GM23338 (cell line): Measurements from ENCODE around the gene RELL1. TPM values are rescaled to one million over a fixed set of nuclear protein-coding genes. Genes with fewer than 3 reads are reported as not detected.

Source experiments
- ATAC-seq: fragments of 200-7000 bp; cut with Tn5 transposase; 3 replicates; pipeline ENCODE4 v1.9.1; 2020
- DNase-seq: peaks from one replicate; pipeline ENCODE4 v3.0.0-alpha.2; 2015; ENCODE audit warnings: low spot score
- H2AFZ ChIP-seq: fragments of 200-600 bp; sonication (generic); 2 replicates; pipeline ENCODE4 v1.8.0; 2016; ENCODE audit warnings: antibody characterized with exemption, mild to moderate bottlenecking, moderate library complexity
- H3F3A ChIP-seq: fragments of 200-600 bp; sonication (generic); replicated peaks from 2 replicates; pipeline ENCODE4 v1.8.0; 2017; ENCODE audit warnings: antibody characterized with exemption, mixed run types, low read depth
- H3K27ac ChIP-seq: fragments of 200-600 bp; sonication (generic); 2 replicates; pipeline ENCODE4 v1.6.1; 2016; ENCODE audit warnings: low read depth
- H3K27me3 ChIP-seq: fragments of 200-600 bp; sonication (generic); 2 replicates; pipeline ENCODE4 v1.8.0; 2016; ENCODE audit warnings: mild to moderate bottlenecking, mixed run types, moderate library complexity; ENCODE audit not compliant: insufficient read depth
- H3K36me3 ChIP-seq: fragments of 200-600 bp; sonication (generic); 2 replicates; pipeline ENCODE4 v1.8.0; 2016; ENCODE audit warnings: mild to moderate bottlenecking; ENCODE audit not compliant: insufficient read depth
- H3K4me1 ChIP-seq: fragments of 200-600 bp; sonication (generic); 2 replicates; pipeline ENCODE4 v1.8.0; 2016; ENCODE audit warnings: mild to moderate bottlenecking, moderate library complexity; ENCODE audit not compliant: insufficient read depth
- H3K4me2 ChIP-seq: fragments of 200-600 bp; sonication (generic); 2 replicates; pipeline ENCODE4 v1.7.1; 2017; ENCODE audit warnings: mixed run types
- H3K4me3 ChIP-seq: fragments of 200-600 bp; sonication (generic); 2 replicates; pipeline ENCODE4 v1.6.1; 2016; ENCODE audit warnings: mixed run types
- H3K79me2 ChIP-seq: fragments of 200-600 bp; sonication (generic); replicated peaks from 2 replicates; pipeline ENCODE4 v1.8.0; 2017; ENCODE audit warnings: mild to moderate bottlenecking; ENCODE audit not compliant: insufficient read depth
- H3K9me2 ChIP-seq: fragments of 200-600 bp; sonication (generic); 2 replicates; pipeline ENCODE4 v1.8.0; 2017; ENCODE audit not compliant: insufficient read depth
- H4K20me1 ChIP-seq: fragments of 200-600 bp; sonication (generic); replicated peaks from 2 replicates; pipeline ENCODE4 v1.8.0; 2017; ENCODE audit warnings: mild to moderate bottlenecking; ENCODE audit not compliant: insufficient read depth
- H3K27ac Mint-ChIP-seq: 2 replicates; pipeline ENCODE4 v1.8.0; 2020; ENCODE audit warnings: inconsistent platforms, mild to moderate bottlenecking, moderate library complexity, mixed read lengths
- H3K27me3 Mint-ChIP-seq: 3 replicates; pipeline ENCODE4 v1.8.0; 2022; ENCODE audit warnings: low read depth, mild to moderate bottlenecking, moderate library complexity, mixed read lengths, inconsistent platforms; ENCODE audit not compliant: insufficient read depth, poor library complexity
- H3K36me3 Mint-ChIP-seq: 3 replicates; pipeline ENCODE4 v1.8.0; 2021; ENCODE audit warnings: low read depth, mild to moderate bottlenecking, inconsistent platforms, moderate library complexity, mixed read lengths
- H3K4me1 Mint-ChIP-seq: 3 replicates; pipeline ENCODE4 v1.8.0; 2020; ENCODE audit warnings: mild to moderate bottlenecking, inconsistent platforms, mixed read lengths
- H3K4me3 Mint-ChIP-seq: 3 replicates; pipeline ENCODE4 v1.8.0; 2021; ENCODE audit warnings: moderate library complexity, mild to moderate bottlenecking, inconsistent platforms, mixed read lengths
- H3K9me3 Mint-ChIP-seq: 3 replicates; pipeline ENCODE4 v1.8.0; 2020; ENCODE audit warnings: moderate library complexity, mild to moderate bottlenecking, inconsistent platforms, mixed read lengths
- CREB1 ChIP-seq: fragments of 250-450 bp; sonication (Bioruptor Pico); IDR thresholded peaks from 2 replicates; pipeline ENCODE4 v1.5.0; 2020; ENCODE audit warnings: low read depth, mild to moderate bottlenecking, moderate library complexity
- EZH2 ChIP-seq: fragments of 200-600 bp; sonication (generic); IDR thresholded peaks from one replicate; pipeline ENCODE4 v1.8.0; 2017; ENCODE audit warnings: antibody characterized with exemption, mild to moderate bottlenecking, low read depth; ENCODE audit not compliant: unreplicated experiment
- EZH2phosphoT487 ChIP-seq: fragments of 200-600 bp; sonication (generic); IDR thresholded peaks from one replicate; pipeline ENCODE4 v1.8.1; 2018; ENCODE audit warnings: antibody characterized with exemption; ENCODE audit not compliant: unreplicated experiment
- JUNB ChIP-seq: IDR thresholded peaks from one replicate; pipeline ENCODE4 v1.6.1; 2016; ENCODE audit warnings: antibody characterized with exemption; ENCODE audit not compliant: unreplicated experiment
- NANOG ChIP-seq: IDR thresholded peaks from 2 replicates; pipeline ENCODE4 v1.6.1; 2016; ENCODE audit warnings: antibody characterized with exemption, borderline replicate concordance
- POLR2AphosphoS5 ChIP-seq: IDR thresholded peaks from 2 replicates; pipeline ENCODE4 v1.6.1; 2016; ENCODE audit warnings: antibody characterized with exemption, low read depth
- STAT1 ChIP-seq: IDR thresholded peaks from one replicate; pipeline ENCODE4 v1.6.1; 2016; ENCODE audit warnings: antibody characterized with exemption; ENCODE audit not compliant: unreplicated experiment
- ZNF114 ChIP-seq: fragments of 250-450 bp; sonication (Bioruptor Pico); IDR thresholded peaks from 2 replicates; pipeline ENCODE4 v1.5.0; 2020; ENCODE audit warnings: mild to moderate bottlenecking, moderate library complexity
- ZNF331 ChIP-seq: fragments of 250-450 bp; sonication (Bioruptor Pico); IDR thresholded peaks from 2 replicates; pipeline ENCODE4 v1.5.0; 2020; ENCODE audit warnings: low read depth, mild to moderate bottlenecking, moderate library complexity
- ZNF462 ChIP-seq: fragments of 250-450 bp; sonication (Bioruptor Pico); IDR thresholded peaks from 2 replicates; pipeline ENCODE4 v1.5.0; 2020; ENCODE audit warnings: mild to moderate bottlenecking, moderate library complexity
- polyA plus RNA-seq: library from polyadenylated mRNA; unstranded; fragments of >200 nt; fragmentation: Nextera tagmentation; extraction: Ambion mirVana; gene quantifications from 2 replicates; pipeline ENCODE4 v1.2.1, GENCODE V29; 2016
- total RNA-seq: library from RNA; depleted of rRNA; stranded (reverse); fragments of >200 nt; shearing (Covaris generic); gene quantifications from 2 replicates; pipeline ENCODE4 v1.2.3, GENCODE V29; 2014
- TF ChIP-seq, protein P1 (sequence below): IDR thresholded peaks from 2 replicates; pipeline ENCODE4 v1.6.1; 2016; ENCODE audit warnings: antibody characterized with exemption
- TF ChIP-seq, protein P2 (sequence below): IDR thresholded peaks from one replicate; pipeline ENCODE4 v1.6.1; 2018; ENCODE audit warnings: antibody characterized with exemption; ENCODE audit not compliant: unreplicated experiment
- TF ChIP-seq, protein P3 (sequence below), 2 experiments: fragments of 200-600 bp in 1 of 2; sonication (generic) in 1 of 2; conservative IDR thresholded peaks; 2 replicates each; pipeline versions ENCODE4 v1.5.1 to v1.6.1; 2016 to 2017; ENCODE audit warnings: antibody characterized with exemption in 2 of 2, low read depth in 2 of 2, mild to moderate bottlenecking in 2 of 2, moderate library complexity in 1 of 2

RELL1 gene
- total and polyA plus RNA-seq, 2 experiments from 2014 or later: 2.8 to 28.5 TPM

DNA sequence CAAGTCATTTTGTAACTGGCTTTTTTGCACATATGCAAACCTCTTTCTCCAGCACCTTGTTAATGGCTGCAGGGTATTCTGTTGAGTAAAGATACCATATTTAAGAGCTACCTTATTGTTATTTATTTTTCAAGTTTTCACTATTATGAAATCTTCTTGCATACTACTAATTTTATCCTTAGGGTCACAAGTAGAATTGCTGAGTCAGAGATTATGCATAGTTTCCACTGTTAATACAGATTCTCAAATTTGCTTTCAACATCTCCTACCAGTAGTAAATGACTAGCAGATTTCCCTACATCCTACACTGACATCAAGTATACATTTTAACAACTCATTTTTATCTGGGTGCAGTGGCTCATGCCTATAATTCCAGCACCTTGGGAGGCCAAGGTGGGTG, 112.6 kb downstream of the RELL1 start:
- Histone ChIP-seq H3K4me1 (no peaks in the 10 kb centered on the region), H3K9me2 (0 out of 2 replicates have a peak, but pooled peaks cover 5% of the 10 kb centered on the region), H3K4me3 (no peak overlapping the region), H3F3A (no peaks in the 10 kb centered on the region), H3K4me2 (no peak overlapping the region), H3K79me2 (no peaks in the 10 kb centered on the region), H2AFZ (no peak overlapping the region), H3K27ac (no peak overlapping the region), H3K27me3 (no peaks in the 10 kb centered on the region), H3K36me3 (no peaks in the 10 kb centered on the region), H4K20me1 (no peaks in the 10 kb centered on the region)
- no peak for TF ChIP-seq JUNB
- TF ChIP-seq ZNF462 (CRISPR knock-in tag): no peak
- TF ChIP-seq EZH2phosphoT487: no peak
- no peak for TF ChIP-seq ZNF114 (CRISPR knock-in tag)
- no peak for TF ChIP-seq STAT1
- TF ChIP-seq ZNF331: no peak
- TF ChIP-seq, protein P1, sequence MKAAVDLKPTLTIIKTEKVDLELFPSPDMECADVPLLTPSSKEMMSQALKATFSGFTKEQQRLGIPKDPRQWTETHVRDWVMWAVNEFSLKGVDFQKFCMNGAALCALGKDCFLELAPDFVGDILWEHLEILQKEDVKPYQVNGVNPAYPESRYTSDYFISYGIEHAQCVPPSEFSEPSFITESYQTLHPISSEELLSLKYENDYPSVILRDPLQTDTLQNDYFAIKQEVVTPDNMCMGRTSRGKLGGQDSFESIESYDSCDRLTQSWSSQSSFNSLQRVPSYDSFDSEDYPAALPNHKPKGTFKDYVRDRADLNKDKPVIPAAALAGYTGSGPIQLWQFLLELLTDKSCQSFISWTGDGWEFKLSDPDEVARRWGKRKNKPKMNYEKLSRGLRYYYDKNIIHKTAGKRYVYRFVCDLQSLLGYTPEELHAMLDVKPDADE: no peak
- TF ChIP-seq CREB1: no peak
- no peak for TF ChIP-seq POLR2AphosphoS5
- TF ChIP-seq, protein P2, sequence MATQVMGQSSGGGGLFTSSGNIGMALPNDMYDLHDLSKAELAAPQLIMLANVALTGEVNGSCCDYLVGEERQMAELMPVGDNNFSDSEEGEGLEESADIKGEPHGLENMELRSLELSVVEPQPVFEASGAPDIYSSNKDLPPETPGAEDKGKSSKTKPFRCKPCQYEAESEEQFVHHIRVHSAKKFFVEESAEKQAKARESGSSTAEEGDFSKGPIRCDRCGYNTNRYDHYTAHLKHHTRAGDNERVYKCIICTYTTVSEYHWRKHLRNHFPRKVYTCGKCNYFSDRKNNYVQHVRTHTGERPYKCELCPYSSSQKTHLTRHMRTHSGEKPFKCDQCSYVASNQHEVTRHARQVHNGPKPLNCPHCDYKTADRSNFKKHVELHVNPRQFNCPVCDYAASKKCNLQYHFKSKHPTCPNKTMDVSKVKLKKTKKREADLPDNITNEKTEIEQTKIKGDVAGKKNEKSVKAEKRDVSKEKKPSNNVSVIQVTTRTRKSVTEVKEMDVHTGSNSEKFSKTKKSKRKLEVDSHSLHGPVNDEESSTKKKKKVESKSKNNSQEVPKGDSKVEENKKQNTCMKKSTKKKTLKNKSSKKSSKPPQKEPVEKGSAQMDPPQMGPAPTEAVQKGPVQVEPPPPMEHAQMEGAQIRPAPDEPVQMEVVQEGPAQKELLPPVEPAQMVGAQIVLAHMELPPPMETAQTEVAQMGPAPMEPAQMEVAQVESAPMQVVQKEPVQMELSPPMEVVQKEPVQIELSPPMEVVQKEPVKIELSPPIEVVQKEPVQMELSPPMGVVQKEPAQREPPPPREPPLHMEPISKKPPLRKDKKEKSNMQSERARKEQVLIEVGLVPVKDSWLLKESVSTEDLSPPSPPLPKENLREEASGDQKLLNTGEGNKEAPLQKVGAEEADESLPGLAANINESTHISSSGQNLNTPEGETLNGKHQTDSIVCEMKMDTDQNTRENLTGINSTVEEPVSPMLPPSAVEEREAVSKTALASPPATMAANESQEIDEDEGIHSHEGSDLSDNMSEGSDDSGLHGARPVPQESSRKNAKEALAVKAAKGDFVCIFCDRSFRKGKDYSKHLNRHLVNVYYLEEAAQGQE: no peak
- TF ChIP-seq EZH2: no peak
- no peak for TF ChIP-seq NANOG
- TF ChIP-seq, protein P3, sequence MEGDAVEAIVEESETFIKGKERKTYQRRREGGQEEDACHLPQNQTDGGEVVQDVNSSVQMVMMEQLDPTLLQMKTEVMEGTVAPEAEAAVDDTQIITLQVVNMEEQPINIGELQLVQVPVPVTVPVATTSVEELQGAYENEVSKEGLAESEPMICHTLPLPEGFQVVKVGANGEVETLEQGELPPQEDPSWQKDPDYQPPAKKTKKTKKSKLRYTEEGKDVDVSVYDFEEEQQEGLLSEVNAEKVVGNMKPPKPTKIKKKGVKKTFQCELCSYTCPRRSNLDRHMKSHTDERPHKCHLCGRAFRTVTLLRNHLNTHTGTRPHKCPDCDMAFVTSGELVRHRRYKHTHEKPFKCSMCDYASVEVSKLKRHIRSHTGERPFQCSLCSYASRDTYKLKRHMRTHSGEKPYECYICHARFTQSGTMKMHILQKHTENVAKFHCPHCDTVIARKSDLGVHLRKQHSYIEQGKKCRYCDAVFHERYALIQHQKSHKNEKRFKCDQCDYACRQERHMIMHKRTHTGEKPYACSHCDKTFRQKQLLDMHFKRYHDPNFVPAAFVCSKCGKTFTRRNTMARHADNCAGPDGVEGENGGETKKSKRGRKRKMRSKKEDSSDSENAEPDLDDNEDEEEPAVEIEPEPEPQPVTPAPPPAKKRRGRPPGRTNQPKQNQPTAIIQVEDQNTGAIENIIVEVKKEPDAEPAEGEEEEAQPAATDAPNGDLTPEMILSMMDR (conservative IDR thresholded peaks at IDR 0.05; ENCODE audit: low read depth in 2 of 2): no peak
- DNase-seq (no peak), ATAC-seq (no peak)
- H3K4me1 Mint-ChIP-seq: no peaks in the 10 kb centered on the region; the same call in 1 of the 3 replicates
- no peaks in the 10 kb centered on the region for H3K36me3 Mint-ChIP-seq
- no peak overlapping the region for H3K27ac Mint-ChIP-seq
- H3K4me3 Mint-ChIP-seq: no peak overlapping the region
- no peaks in the 10 kb centered on the region for H3K27me3 Mint-ChIP-seq
- H3K9me3 Mint-ChIP-seq: no peaks in the 10 kb centered on the region
